Breast epithelium (tissue), 4 donors: ENCODE measurements around the gene KCNJ12. TPM values are rescaled to one million over a fixed set of nuclear protein-coding genes. Genes with fewer than 3 reads are reported as not detected.

ENCODE experiments used
- DNase-seq, 2 donors: peaks; one replicate each; pipeline ENCODE4 v3.0.0-alpha.2; 2019; ENCODE audit warnings: low spot score in 2 of 2
- H3K27ac ChIP-seq, 2 donors: fragments of 200-600 bp; sonication (generic) in 1 of 2; one replicate each; pipeline ENCODE4 v1.5.1; 2016 to 2019; ENCODE audit warnings: mild to moderate bottlenecking in 1 of 2
- H3K27me3 ChIP-seq, 2 donors: fragments of 200-600 bp; sonication (generic) in 1 of 2; one replicate each; pipeline versions ENCODE4 v1.5.1 to v1.6.0; 2017 to 2019; ENCODE audit warnings: control low read depth in 1 of 2, mild to moderate bottlenecking in 1 of 2
- H3K36me3 ChIP-seq: fragments of 200-600 bp; one replicate; pipeline ENCODE4 v1.5.1; 2019
- H3K4me1 ChIP-seq, 2 donors: fragments of 200-600 bp; sonication (generic); one replicate each; pipeline ENCODE4 v1.5.1; 2016 to 2019; ENCODE audit warnings: control low read depth in 1 of 2
- H3K4me3 ChIP-seq, 3 donors: fragments of 200-600 bp; sonication (generic); 1 replicate in 2 of 3; 2 replicates in 1 of 3; pipeline ENCODE4 v1.5.1; 2016 to 2019; ENCODE audit warnings: mild to moderate bottlenecking in 3 of 3, moderate library complexity in 2 of 3
- H3K9me3 ChIP-seq, 2 donors: fragments of 200-600 bp; sonication (generic) in 1 of 2; one replicate each; pipeline ENCODE4 v1.5.1; 2016 to 2019; ENCODE audit warnings: control low read depth in 1 of 2
- POLR2A ChIP-seq: fragments of 450-650 bp; IDR thresholded peaks from one replicate; pipeline ENCODE4 v1.6.1; 2016; ENCODE audit warnings: antibody characterized with exemption, mild to moderate bottlenecking, moderate library complexity
- POLR2AphosphoS5 ChIP-seq, 3 donors: sonication (generic); formaldehyde crosslinking; IDR thresholded peaks; one replicate each; pipeline ENCODE4 v1.6.1; 2017; ENCODE audit warnings: antibody characterized with exemption in 3 of 3
- intact Hi-C: fragments of 100-400 bp; cut with DNase I; formaldehyde crosslinking; loops from one replicate; pipeline ENCODE4 v1.15.1; 2023; ENCODE audit warnings: low total_unique reads
- total RNA-seq, 3 donors: library from RNA; depleted of rRNA; stranded (reverse); fragments of >200 nt; gene quantifications; one replicate each; pipeline ENCODE4 v1.1.0, GENCODE V29; 2016
- TF ChIP-seq, protein P1 (sequence below), 3 donors: fragments of 450-650 bp; IDR thresholded peaks; one replicate each; pipeline ENCODE4 v1.5.1; 2016 to 2017; ENCODE audit warnings: antibody characterized with exemption in 3 of 3, mild to moderate bottlenecking in 3 of 3, moderate library complexity in 3 of 3

The KCNJ12 gene
- total RNA-seq, 3 donors from 2014 or later, result 0.73 to 1.4 (median 0.98) TPM

DNA sequence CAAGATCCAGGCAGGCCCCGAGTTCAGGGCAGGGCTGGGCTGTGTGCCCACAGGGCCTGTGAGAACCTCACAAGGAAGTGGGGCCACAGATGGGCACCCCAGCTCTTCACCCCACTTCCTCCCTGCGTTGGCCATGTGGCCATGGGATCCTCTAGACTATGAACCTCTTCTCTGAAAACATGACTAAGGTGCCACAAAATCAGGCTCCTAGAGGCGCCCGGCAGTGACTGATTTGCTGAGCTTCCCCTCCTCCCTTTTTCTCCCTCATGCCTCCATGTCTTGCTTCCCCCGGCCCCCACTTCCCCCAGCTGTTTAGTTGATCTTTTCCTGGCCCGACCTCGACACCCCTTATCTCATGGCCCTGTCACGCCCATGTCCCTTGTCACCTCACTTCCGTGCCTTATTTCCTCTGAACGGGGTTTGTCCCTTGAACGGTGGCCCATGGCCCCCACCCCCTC is 87.1 kb downstream of the KCNJ12 start:
- H3K27ac ChIP-seq, result no peak overlapping the region
- H3K4me1 ChIP-seq, result no peaks in the 10 kb centered on the region
- DNase-seq, result no peak
- intact Hi-C loops, result no loop called here
- H3K9me3 ChIP-seq, result no peaks in the 10 kb centered on the region
- H3K4me3 ChIP-seq, result no peak overlapping the region
- TF ChIP-seq POLR2AphosphoS5 (IDR thresholded peaks at IDR 0.05) (no peak), POLR2A (no peak)
- TF ChIP-seq, protein P1, sequence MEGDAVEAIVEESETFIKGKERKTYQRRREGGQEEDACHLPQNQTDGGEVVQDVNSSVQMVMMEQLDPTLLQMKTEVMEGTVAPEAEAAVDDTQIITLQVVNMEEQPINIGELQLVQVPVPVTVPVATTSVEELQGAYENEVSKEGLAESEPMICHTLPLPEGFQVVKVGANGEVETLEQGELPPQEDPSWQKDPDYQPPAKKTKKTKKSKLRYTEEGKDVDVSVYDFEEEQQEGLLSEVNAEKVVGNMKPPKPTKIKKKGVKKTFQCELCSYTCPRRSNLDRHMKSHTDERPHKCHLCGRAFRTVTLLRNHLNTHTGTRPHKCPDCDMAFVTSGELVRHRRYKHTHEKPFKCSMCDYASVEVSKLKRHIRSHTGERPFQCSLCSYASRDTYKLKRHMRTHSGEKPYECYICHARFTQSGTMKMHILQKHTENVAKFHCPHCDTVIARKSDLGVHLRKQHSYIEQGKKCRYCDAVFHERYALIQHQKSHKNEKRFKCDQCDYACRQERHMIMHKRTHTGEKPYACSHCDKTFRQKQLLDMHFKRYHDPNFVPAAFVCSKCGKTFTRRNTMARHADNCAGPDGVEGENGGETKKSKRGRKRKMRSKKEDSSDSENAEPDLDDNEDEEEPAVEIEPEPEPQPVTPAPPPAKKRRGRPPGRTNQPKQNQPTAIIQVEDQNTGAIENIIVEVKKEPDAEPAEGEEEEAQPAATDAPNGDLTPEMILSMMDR (IDR thresholded peaks at IDR 0.05), result no peak
- H3K36me3 ChIP-seq, result no peaks in the 10 kb centered on the region
- H3K27me3 ChIP-seq, result peaks cover 0 to 19% of the 10 kb centered on the region in 2 donors

GRCh38 chr17:21463779-21464407 is 87.7 kb downstream of the KCNJ12 start:
- no peaks in the 10 kb centered on the region for H3K9me3 ChIP-seq

GRCh38 chr17:21464611-21465021 is 88.5 kb downstream of the KCNJ12 start:
- no peak for DNase-seq
- H3K36me3 ChIP-seq, result no peaks in the 10 kb centered on the region
- peaks cover 0 to 19% of the 10 kb centered on the region in 2 donors for H3K27me3 ChIP-seq
- H3K9me3 ChIP-seq, result no peaks in the 10 kb centered on the region
- intact Hi-C loops, result no loop called here
- H3K4me3 ChIP-seq, result no peak overlapping the region
- TF ChIP-seq POLR2AphosphoS5 (IDR thresholded peaks at IDR 0.05) (no peak), POLR2A (no peak)
- TF ChIP-seq, protein P1 (IDR thresholded peaks at IDR 0.05), result no peak
- H3K27ac ChIP-seq, result no peak overlapping the region
- no peaks in the 10 kb centered on the region for H3K4me1 ChIP-seq

More at GRCh38 chr17:21463779-21464407, 87.7 kb downstream of the KCNJ12 start:
- TF ChIP-seq POLR2AphosphoS5 (IDR thresholded peaks at IDR 0.05) (no peak), POLR2A (no peak)
- TF ChIP-seq, protein P1 (IDR thresholded peaks at IDR 0.05), result no peak
- Histone ChIP-seq H3K27ac (no peak overlapping the region), H3K4me1 (no peaks in the 10 kb centered on the region), H3K4me3 (peak overlapping the region in 2 of 3 donors; percentile 11 to 41), H3K27me3 (peaks cover 0 to 19% of the 10 kb centered on the region in 2 donors), H3K36me3 (no peaks in the 10 kb centered on the region)
- no peak for DNase-seq
- intact Hi-C loops, result no loop called here

DNA sequence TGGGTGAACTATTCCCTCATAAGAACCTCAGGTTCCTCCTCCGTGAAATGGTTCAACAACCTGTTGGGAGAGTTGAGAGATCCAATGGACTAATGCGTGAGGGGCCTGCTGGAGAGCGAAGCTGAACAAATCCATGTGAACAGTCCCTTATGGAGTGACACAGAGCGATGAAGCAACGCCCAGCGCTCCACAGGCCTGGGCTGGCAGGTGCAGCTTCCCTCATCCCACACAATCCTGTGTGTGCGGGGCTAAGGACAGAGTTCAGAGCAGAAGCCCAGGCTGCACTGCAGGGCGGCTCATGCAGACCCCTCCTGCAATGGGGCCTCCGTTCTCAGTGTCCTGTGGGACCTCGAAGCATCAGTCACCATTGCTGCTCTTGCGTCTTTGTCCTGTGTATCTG is 90.4 kb downstream of the KCNJ12 start:
- TF ChIP-seq, protein P1 (IDR thresholded peaks at IDR 0.05), result no peak
- TF ChIP-seq POLR2AphosphoS5 (IDR thresholded peaks at IDR 0.05), result no peak
- TF ChIP-seq POLR2A, result no peak
- Histone ChIP-seq H3K36me3 (no peaks in the 10 kb centered on the region), H3K27ac (no peak overlapping the region), H3K4me3 (no peak overlapping the region), H3K9me3 (no peaks in the 10 kb centered on the region), H3K4me1 (no peaks in the 10 kb centered on the region), H3K27me3 (peaks cover 0 to 19% of the 10 kb centered on the region in 2 donors)
- no peak for DNase-seq
- intact Hi-C loops, result no loop called here

- H3K27ac ChIP-seq, result no peak overlapping the region
- TF ChIP-seq POLR2A, result no peak
- TF ChIP-seq, protein P1 (IDR thresholded peaks at IDR 0.05), result no peak
- no peak for TF ChIP-seq POLR2AphosphoS5 (IDR thresholded peaks at IDR 0.05)
- no peak for DNase-seq
These were observed 91.0 kb downstream of the KCNJ12 start for GRCh38 chr17:21467196-21467595.

More at GRCh38 chr17:21467196-21467595, 91.0 kb downstream of the KCNJ12 start:
- Histone ChIP-seq H3K36me3 (no peaks in the 10 kb centered on the region), H3K4me3 (no peak overlapping the region), H3K9me3 (no peaks in the 10 kb centered on the region), H3K4me1 (no peaks in the 10 kb centered on the region), H3K27me3 (peaks cover 0 to 19% of the 10 kb centered on the region in 2 donors)
- intact Hi-C loops, result no loop called here
